Stimulated activated naive CD8-positive, alpha-beta T cell treated with anti-CD3 and anti-CD28 coated beads, Interleukin-15, Interleukin-2, amounts not matched to agents 100 ng/mL and 50 ng/mL, for 24 hours (primary cell): Measurements from ENCODE around the gene NTRK3.

Experiments
- H3K27ac Mint-ChIP-seq: one replicate; pipeline ENCODE4 v1.8.0; 2021; ENCODE audit warnings: mild to moderate bottlenecking, mixed read lengths
- H3K27me3 Mint-ChIP-seq: one replicate; pipeline ENCODE4 v1.8.0; 2021; ENCODE audit warnings: mixed read lengths
- H3K36me3 Mint-ChIP-seq: one replicate; pipeline ENCODE4 v1.8.0; 2021; ENCODE audit warnings: low read depth, mixed read lengths
- H3K4me1 Mint-ChIP-seq: one replicate; pipeline ENCODE4 v1.8.0; 2021; ENCODE audit warnings: low read depth, mixed read lengths
- H3K4me3 Mint-ChIP-seq: one replicate; pipeline ENCODE4 v1.8.0; 2021; ENCODE audit warnings: mild to moderate bottlenecking, mixed read lengths
- H3K9me3 Mint-ChIP-seq: one replicate; pipeline ENCODE4 v1.8.0; 2021; ENCODE audit warnings: mixed read lengths

Gene NTRK3

GRCh38 chr15:88225461-88225860, 31.1 kb downstream of the NTRK3 start:
- no peak overlapping the region for H3K27ac Mint-ChIP-seq
- no peaks in the 10 kb centered on the region for H3K36me3 Mint-ChIP-seq
- H3K9me3 Mint-ChIP-seq: no peaks in the 10 kb centered on the region
- H3K4me3 Mint-ChIP-seq: no peak overlapping the region
- no peaks in the 10 kb centered on the region for H3K27me3 Mint-ChIP-seq
- H3K4me1 Mint-ChIP-seq: no peaks in the 10 kb centered on the region

- Mint-ChIP-seq H3K4me3 (no peak overlapping the region), H3K27ac (no peak overlapping the region), H3K27me3 (no peaks in the 10 kb centered on the region), H3K36me3 (no peaks in the 10 kb centered on the region), H3K4me1 (no peaks in the 10 kb centered on the region), H3K9me3 (no peaks in the 10 kb centered on the region)
These were observed 33.5 kb downstream of the NTRK3 start for GRCh38 chr15:88223084-88223483.

- Mint-ChIP-seq H3K9me3 (no peaks in the 10 kb centered on the region), H3K27ac (no peak overlapping the region), H3K27me3 (no peaks in the 10 kb centered on the region), H3K36me3 (no peaks in the 10 kb centered on the region), H3K4me3 (no peak overlapping the region), H3K4me1 (no peaks in the 10 kb centered on the region)
These were observed 34.7 kb downstream of the NTRK3 start for GRCh38 chr15:88221836-88222235.

GRCh38 chr15:88220443-88221335, 35.9 kb downstream of the NTRK3 start:
- H3K4me1 Mint-ChIP-seq: no peaks in the 10 kb centered on the region
- no peaks in the 10 kb centered on the region for H3K36me3 Mint-ChIP-seq
- no peak overlapping the region for H3K27ac Mint-ChIP-seq
- H3K9me3 Mint-ChIP-seq: no peaks in the 10 kb centered on the region
- H3K27me3 Mint-ChIP-seq: no peaks in the 10 kb centered on the region
- H3K4me3 Mint-ChIP-seq: no peak overlapping the region

- no peak overlapping the region for H3K4me3 Mint-ChIP-seq
- H3K27ac Mint-ChIP-seq: no peak overlapping the region
- H3K36me3 Mint-ChIP-seq: no peaks in the 10 kb centered on the region
- no peaks in the 10 kb centered on the region for H3K9me3 Mint-ChIP-seq
- H3K4me1 Mint-ChIP-seq: no peaks in the 10 kb centered on the region
- H3K27me3 Mint-ChIP-seq: no peaks in the 10 kb centered on the region
These were observed 36.9 kb downstream of the NTRK3 start for GRCh38 chr15:88219623-88220022.

GRCh38 chr15:88218557-88219221, 37.9 kb downstream of the NTRK3 start:
- Mint-ChIP-seq H3K9me3 (no peaks in the 10 kb centered on the region), H3K36me3 (no peaks in the 10 kb centered on the region), H3K27ac (no peak overlapping the region), H3K27me3 (no peaks in the 10 kb centered on the region), H3K4me1 (no peaks in the 10 kb centered on the region), H3K4me3 (no peak overlapping the region)

- no peaks in the 10 kb centered on the region for H3K36me3 Mint-ChIP-seq
- no peak overlapping the region for H3K4me3 Mint-ChIP-seq
- no peak overlapping the region for H3K27ac Mint-ChIP-seq
- H3K27me3 Mint-ChIP-seq: peaks cover 3% of the 10 kb centered on the region
- no peaks in the 10 kb centered on the region for H3K4me1 Mint-ChIP-seq
- H3K9me3 Mint-ChIP-seq: no peaks in the 10 kb centered on the region
These were observed 41.4 kb downstream of the NTRK3 start for GRCh38 chr15:88215066-88215648.

GRCh38 chr15:88209111-88209510, 47.4 kb downstream of the NTRK3 start:
- H3K27ac Mint-ChIP-seq: no peak overlapping the region
- no peaks in the 10 kb centered on the region for H3K9me3 Mint-ChIP-seq
- peaks cover 10% of the 10 kb centered on the region for H3K27me3 Mint-ChIP-seq
- H3K4me1 Mint-ChIP-seq: no peaks in the 10 kb centered on the region
- H3K36me3 Mint-ChIP-seq: no peaks in the 10 kb centered on the region
- H3K4me3 Mint-ChIP-seq: no peak overlapping the region

- H3K27me3 Mint-ChIP-seq: peaks cover 10% of the 10 kb centered on the region
- no peaks in the 10 kb centered on the region for H3K4me1 Mint-ChIP-seq
- H3K27ac Mint-ChIP-seq: no peak overlapping the region
- H3K4me3 Mint-ChIP-seq: no peak overlapping the region
- no peaks in the 10 kb centered on the region for H3K36me3 Mint-ChIP-seq
- H3K9me3 Mint-ChIP-seq: no peaks in the 10 kb centered on the region
These were observed 48.1 kb downstream of the NTRK3 start for GRCh38 chr15:88208396-88208795.

- Mint-ChIP-seq H3K27ac (no peak overlapping the region), H3K4me1 (no peaks in the 10 kb centered on the region), H3K27me3 (peaks cover 10% of the 10 kb centered on the region), H3K9me3 (no peaks in the 10 kb centered on the region), H3K36me3 (no peaks in the 10 kb centered on the region), H3K4me3 (no peak overlapping the region)
These were observed 49.0 kb downstream of the NTRK3 start for GRCh38 chr15:88207565-88207964.

GRCh38 chr15:88204584-88204983, 52.0 kb downstream of the NTRK3 start:
- Mint-ChIP-seq H3K9me3 (no peaks in the 10 kb centered on the region), H3K4me1 (no peaks in the 10 kb centered on the region), H3K27ac (no peak overlapping the region), H3K36me3 (no peaks in the 10 kb centered on the region), H3K27me3 (peaks cover 7% of the 10 kb centered on the region), H3K4me3 (no peak overlapping the region)

GRCh38 chr15:88202231-88202630, 54.3 kb downstream of the NTRK3 start:
- no peak overlapping the region for H3K27ac Mint-ChIP-seq
- H3K27me3 Mint-ChIP-seq: no peaks in the 10 kb centered on the region

GRCh38 chr15:88201207-88201606, 55.3 kb downstream of the NTRK3 start:
- Mint-ChIP-seq H3K9me3 (no peaks in the 10 kb centered on the region), H3K27ac (no peak overlapping the region), H3K4me3 (no peak overlapping the region), H3K36me3 (no peaks in the 10 kb centered on the region), H3K4me1 (no peaks in the 10 kb centered on the region), H3K27me3 (no peaks in the 10 kb centered on the region)

More at GRCh38 chr15:88202231-88202630, 54.3 kb downstream of the NTRK3 start:
- Mint-ChIP-seq H3K4me3 (no peak overlapping the region), H3K9me3 (no peaks in the 10 kb centered on the region), H3K4me1 (no peaks in the 10 kb centered on the region), H3K36me3 (no peaks in the 10 kb centered on the region)

- Mint-ChIP-seq H3K4me3 (no peak overlapping the region), H3K27me3 (no peaks in the 10 kb centered on the region), H3K27ac (no peak overlapping the region), H3K4me1 (no peaks in the 10 kb centered on the region), H3K9me3 (no peaks in the 10 kb centered on the region), H3K36me3 (no peaks in the 10 kb centered on the region)
These were observed 59.6 kb downstream of the NTRK3 start for GRCh38 chr15:88196961-88197360.

- H3K4me3 Mint-ChIP-seq: no peak overlapping the region
- no peaks in the 10 kb centered on the region for H3K36me3 Mint-ChIP-seq
- no peaks in the 10 kb centered on the region for H3K4me1 Mint-ChIP-seq
- H3K27me3 Mint-ChIP-seq: no peaks in the 10 kb centered on the region
- no peaks in the 10 kb centered on the region for H3K9me3 Mint-ChIP-seq
- no peak overlapping the region for H3K27ac Mint-ChIP-seq
These were observed 62.4 kb downstream of the NTRK3 start for GRCh38 chr15:88194162-88194561.
